CD4-positive, alpha-beta T cell (primary cell): Measurements from ENCODE around the gene TECPR2. TPM values are rescaled to one million over a fixed set of nuclear protein-coding genes. Genes with fewer than 3 reads are reported as not detected.

Source experiments
- ATAC-seq: fragments of 200-7000 bp; cut with Tn5 transposase; one replicate; pipeline ENCODE4 v1.10.0; 2022; ENCODE audit warnings: mild to moderate bottlenecking; ENCODE audit not compliant: poor library complexity
- CTCF ChIA-PET: fragments of 350-600 bp; sonication (Branson Sonifier 250); formaldehyde crosslinking; loops from one replicate; lab custom pipeline; 2021; ENCODE audit warnings: antibody characterized with exemption, inconsistent platforms; lab: Charles Lee
- POLR2A ChIA-PET: fragments of 350-600 bp; sonication (Branson Sonifier 250); formaldehyde crosslinking; loops from one replicate; lab custom pipeline; 2021; ENCODE audit warnings: antibody characterized with exemption, inconsistent platforms; lab: Charles Lee
- DNase-seq, 14 experiments: peaks; one replicate each; pipeline ENCODE4 v3.0.0-alpha.2; 2013 to 2020; ENCODE audit warnings: mixed read lengths in 2 of 14
- H3K27ac ChIP-seq, 2 donors: one replicate each; pipeline versions ENCODE4 v1.5.1 to v1.7.0; 2013; ENCODE audit warnings: low read length in 2 of 2, low read depth in 1 of 2, mild to moderate bottlenecking in 1 of 2
- H3K27me3 ChIP-seq, 2 experiments: 1 replicate in 1 of 2; 2 replicates in 1 of 2; pipeline versions ENCODE4 v1.6.1 to v1.7.0; 2013; ENCODE audit warnings: low read length in 2 of 2, control low read depth in 1 of 2, mild to moderate bottlenecking in 1 of 2, moderate library complexity in 1 of 2; ENCODE audit not compliant: insufficient read depth in 2 of 2, control insufficient read depth in 1 of 2
- H3K36me3 ChIP-seq: one replicate; pipeline ENCODE4 v1.6.1; 2013; ENCODE audit warnings: low read length, control low read depth; ENCODE audit not compliant: insufficient read depth
- H3K4me1 ChIP-seq: one replicate; pipeline ENCODE4 v1.6.1; 2013; ENCODE audit warnings: low read length, control low read depth; ENCODE audit not compliant: insufficient read depth
- H3K4me3 ChIP-seq: one replicate; pipeline ENCODE4 v1.5.1; 2013; ENCODE audit warnings: mild to moderate bottlenecking, low read length, moderate library complexity
- H3K9me3 ChIP-seq, 2 experiments: 1 replicate in 1 of 2; 2 replicates in 1 of 2; pipeline versions ENCODE4 v1.6.1 to v1.7.0; 2013; ENCODE audit warnings: low read length in 2 of 2, mild to moderate bottlenecking in 2 of 2, control low read depth in 1 of 2, moderate library complexity in 1 of 2; ENCODE audit not compliant: control insufficient read depth in 1 of 2, insufficient read depth in 1 of 2
- H3K27ac Mint-ChIP-seq: one replicate; pipeline ENCODE4 v1.8.0; 2020; ENCODE audit warnings: mixed read lengths
- H3K27me3 Mint-ChIP-seq: one replicate; pipeline ENCODE4 v1.8.0; 2021; ENCODE audit warnings: mixed read lengths
- H3K36me3 Mint-ChIP-seq: one replicate; pipeline ENCODE4 v1.8.0; 2021; ENCODE audit warnings: low read depth, mixed read lengths
- H3K4me1 Mint-ChIP-seq: one replicate; pipeline ENCODE4 v1.8.0; 2021; ENCODE audit warnings: low read depth, mixed read lengths
- H3K4me3 Mint-ChIP-seq: one replicate; pipeline ENCODE4 v1.8.0; 2020; ENCODE audit warnings: mild to moderate bottlenecking, mixed read lengths
- H3K9me3 Mint-ChIP-seq: one replicate; pipeline ENCODE4 v1.8.0; 2020; ENCODE audit warnings: mixed read lengths
- CTCF ChIP-seq: fragments of 200-600 bp; IDR thresholded peaks from one replicate; pipeline ENCODE4 v1.8.0; 2022; ENCODE audit warnings: antibody characterized with exemption, mild to moderate bottlenecking
- intact Hi-C, 2 experiments: fragments of 100-400 bp; cut with DNase I in 1 of 2; cut with micrococcal nuclease in 1 of 2; formaldehyde crosslinking; loops; one replicate each; pipeline versions ENCODE4 v1.15.1 to v1.9.0; 2023 to 2025; cut with DNase I, micrococcal nuclease
- total RNA-seq, 174 experiments: library from RNA in 2 of 174; stranded (reverse) in 2 of 174; gene quantifications; one replicate each; pipeline ENCODE4 v1.2.3 and lab custom pipeline; 2021 to 2026

The TECPR2 gene
- total RNA-seq, 2 experiments from 2014 or later, result 5.0 to 5.4 TPM

- no peaks in the 10 kb centered on the region for H3K9me3 ChIP-seq
- H3K4me3 ChIP-seq, result no peak overlapping the region
- DNase-seq (no peak), ATAC-seq (no peak)
- H3K9me3 Mint-ChIP-seq, result no peaks in the 10 kb centered on the region
- peaks cover 5% of the 10 kb centered on the region for H3K4me1 ChIP-seq
- no peaks in the 10 kb centered on the region for H3K27me3 ChIP-seq
- TF ChIP-seq CTCF, result no peak
- H3K4me1 Mint-ChIP-seq, result no peaks in the 10 kb centered on the region
- H3K4me3 Mint-ChIP-seq, result no peak overlapping the region
- peaks cover 53% of the 10 kb centered on the region for H3K36me3 Mint-ChIP-seq
- intact Hi-C loops, result no loop called here
- H3K27ac ChIP-seq, result no peak overlapping the region
- H3K36me3 ChIP-seq, result peaks cover 17% of the 10 kb centered on the region
- ChIA-PET POLR2A (no interaction called here), CTCF (no interaction called here)
- H3K27me3 Mint-ChIP-seq, result no peaks in the 10 kb centered on the region
- no peak overlapping the region for H3K27ac Mint-ChIP-seq
These were observed 102.2 kb downstream of the TECPR2 start for GRCh38 chr14:102464846-102465341.

GRCh38 chr14:102469261-102469660 is 106.5 kb downstream of the TECPR2 start:
- Histone ChIP-seq H3K9me3 (no peaks in the 10 kb centered on the region), H3K4me1 (peaks cover 6% of the 10 kb centered on the region), H3K4me3 (no peak overlapping the region), H3K27me3 (no peaks in the 10 kb centered on the region), H3K36me3 (peaks cover 20% of the 10 kb centered on the region), H3K27ac (no peak overlapping the region)
- Mint-ChIP-seq H3K27me3 (no peaks in the 10 kb centered on the region), H3K4me3 (no peak overlapping the region), H3K27ac (no peak overlapping the region), H3K36me3 (peaks cover 57% of the 10 kb centered on the region), H3K4me1 (peaks cover 14% of the 10 kb centered on the region), H3K9me3 (no peaks in the 10 kb centered on the region)
- DNase-seq (no peak), ATAC-seq (no peak)
- CTCF ChIA-PET, result no interaction called here
- intact Hi-C loops, result no loop called here
- POLR2A ChIA-PET, result no interaction called here
- TF ChIP-seq CTCF, result no peak

GRCh38 chr14:102471921-102472790 is 109.4 kb downstream of the TECPR2 start:
- intact Hi-C loops, result no loop called here
- Mint-ChIP-seq H3K27ac (no peak overlapping the region), H3K4me1 (peaks cover 14% of the 10 kb centered on the region), H3K4me3 (no peak overlapping the region), H3K9me3 (no peaks in the 10 kb centered on the region), H3K36me3 (peaks cover 36% of the 10 kb centered on the region), H3K27me3 (no peaks in the 10 kb centered on the region)
- TF ChIP-seq CTCF, result no peak
- POLR2A ChIA-PET, result no interaction called here
- no peaks in the 10 kb centered on the region for H3K27me3 ChIP-seq
- no peak overlapping the region for H3K27ac ChIP-seq
- H3K36me3 ChIP-seq, result peaks cover 3% of the 10 kb centered on the region
- DNase-seq, result no peak
- ATAC-seq, result no peak
- CTCF ChIA-PET, result no interaction called here
- no peak overlapping the region for H3K4me3 ChIP-seq
- peaks cover 6% of the 10 kb centered on the region for H3K4me1 ChIP-seq
- no peaks in the 10 kb centered on the region for H3K9me3 ChIP-seq
